PFSK-1 (cell line): ENCODE measurements around the gene MUC3A.

Source experiments
- POLR2AphosphoS5 ChIP-seq: IDR thresholded peaks from 2 replicates; pipeline ENCODE4 v1.6.1; 2012; ENCODE audit warnings: low read depth, mild to moderate bottlenecking, control low read depth, low read length, moderate library complexity
- TAF1 ChIP-seq: IDR thresholded peaks from 2 replicates; pipeline ENCODE4 v1.6.1; 2012; ENCODE audit warnings: low read length, control low read depth, borderline replicate concordance; ENCODE audit not compliant: insufficient read depth

DNA sequence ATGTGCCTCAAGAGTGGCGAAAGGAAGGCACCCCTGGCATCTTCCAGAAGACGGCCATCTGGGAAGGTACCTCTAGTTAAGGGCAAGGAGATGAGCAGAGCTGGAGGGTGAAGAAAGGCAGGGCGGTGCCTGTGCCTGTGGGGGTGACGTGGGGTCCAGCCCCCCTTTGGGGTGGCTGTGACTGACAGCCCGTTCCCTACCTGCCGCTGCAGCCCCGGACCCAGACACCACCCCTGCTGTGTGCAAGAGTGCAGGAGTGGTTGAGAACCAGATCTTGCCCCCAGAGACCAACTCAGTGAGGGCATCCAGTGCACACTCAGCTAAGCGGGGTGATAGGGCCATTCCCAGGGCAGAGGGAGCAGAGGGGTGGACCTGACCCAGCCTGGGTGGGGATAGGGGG, 66.3 kb downstream of the MUC3A start:
- TF ChIP-seq TAF1 (no peak), POLR2AphosphoS5 (no peak)
